Aorta (tissue), 5 donors: ENCODE data around the gene INTS11. TPM values are rescaled to one million over a fixed set of nuclear protein-coding genes. Genes with fewer than 3 reads are reported as not detected.
"Not testable (repeated sequence)": the region's sequence is repeated elsewhere in the genome, so short reads cannot be mapped to it uniquely, and the experiment has no call there.

ENCODE experiments used
- ATAC-seq: fragments of 200-7000 bp; cut with Tn5 transposase; one replicate; pipeline ENCODE4 v1.9.1; 2022; ENCODE audit warnings: moderate library complexity; ENCODE audit not compliant: low FRiP score
- DNase-seq, 2 donors: peaks; one replicate each; pipeline ENCODE4 v3.0.0-alpha.2; 2020
- H3K27ac ChIP-seq, 2 donors: one replicate each; pipeline ENCODE4 v1.5.1; 2013; ENCODE audit warnings: low read length in 2 of 2, mild to moderate bottlenecking in 2 of 2, moderate library complexity in 2 of 2, control low read depth in 1 of 2, inconsistent platforms in 1 of 2, low read depth in 1 of 2
- H3K27me3 ChIP-seq, 2 donors: one replicate each; pipeline ENCODE4 v1.6.1; 2013; ENCODE audit warnings: control low read depth in 1 of 2, low read length in 1 of 2, mild to moderate bottlenecking in 1 of 2, moderate library complexity in 1 of 2; ENCODE audit not compliant: insufficient read depth in 2 of 2, control insufficient read depth in 1 of 2
- H3K36me3 ChIP-seq, 2 donors: one replicate each; pipeline ENCODE4 v1.6.1; 2013; ENCODE audit warnings: control low read depth in 1 of 2, low read length in 1 of 2, mild to moderate bottlenecking in 1 of 2; ENCODE audit not compliant: insufficient read depth in 2 of 2, control insufficient read depth in 1 of 2
- H3K4me1 ChIP-seq, 2 donors: one replicate each; pipeline ENCODE4 v1.6.1; 2013; ENCODE audit warnings: low read length in 2 of 2, control low read depth in 1 of 2, mild to moderate bottlenecking in 1 of 2, moderate library complexity in 1 of 2; ENCODE audit not compliant: insufficient read depth in 2 of 2, control insufficient read depth in 1 of 2
- H3K4me3 ChIP-seq, 2 donors: one replicate each; pipeline ENCODE4 v1.5.1; 2013; ENCODE audit warnings: low read length in 2 of 2, control low read depth in 1 of 2, mild to moderate bottlenecking in 1 of 2
- H3K9me3 ChIP-seq: one replicate; pipeline ENCODE4 v1.6.1; 2013; ENCODE audit warnings: mild to moderate bottlenecking, low read length; ENCODE audit not compliant: control insufficient read depth
- WGBS, 2 donors: extraction: QIAGEN DNeasy Blood & Tissue Kit; methylation state at CpG; one replicate each; pipeline ENCODE4 v1.1.7; 2013; 5-methylcytosine and 5-hydroxymethylcytosine counted together
- intact Hi-C, 2 donors: fragments of 100-400 bp; cut with DNase I; formaldehyde crosslinking; loops; one replicate each; pipeline versions ENCODE4 v1.14.2 to v1.15.0; 2022
- polyA plus RNA-seq, 2 donors: library from polyadenylated mRNA; stranded (reverse); fragments of 200-250 nt; gene quantifications; one replicate each; pipeline ENCODE4 v1.2.3, GENCODE V29; 2013
- total RNA-seq, 2 donors: library from RNA; stranded (reverse); fragmentation: NEBNext Ultra II Directional; extraction: Animal tissue kit (Norgen Biotek cat#: 25700); gene quantifications; one replicate each; pipeline ENCODE4 v1.2.1, GENCODE V29; 2021
- donor health status: healthy with polysubstance abuse.
- donor health status: Bipolar disorder and iron deficiency.
- donor health status: DM: no; HTN: no; CAD: no.
- donor health status: DM: no; HTN: no; CAD: no.
- donor health status: DM: yes; HTN: yes; CAD: no.

The INTS11 gene
- total and polyA plus RNA-seq, 4 donors, result 48.0 to 995 (median 118) TPM

- ATAC-seq, result no peak
- 63 to 69% methylated on average over 23 of the region's 23 CpGs for WGBS, 2 donors
- no peak overlapping the region for H3K27ac ChIP-seq
- no peaks in the 10 kb centered on the region for H3K27me3 ChIP-seq
- DNase-seq, result no peak
- H3K4me1 ChIP-seq, result no peaks in the 10 kb centered on the region
- H3K9me3 ChIP-seq, result no peaks in the 10 kb centered on the region
- intact Hi-C loops, result no loop called here
- no peak overlapping the region for H3K4me3 ChIP-seq
- H3K36me3 ChIP-seq, result no peaks in the 10 kb centered on the region
Observed at GRCh38 chr1:1320666-1321448, 3.6 kb downstream of the INTS11 start.

DNA sequence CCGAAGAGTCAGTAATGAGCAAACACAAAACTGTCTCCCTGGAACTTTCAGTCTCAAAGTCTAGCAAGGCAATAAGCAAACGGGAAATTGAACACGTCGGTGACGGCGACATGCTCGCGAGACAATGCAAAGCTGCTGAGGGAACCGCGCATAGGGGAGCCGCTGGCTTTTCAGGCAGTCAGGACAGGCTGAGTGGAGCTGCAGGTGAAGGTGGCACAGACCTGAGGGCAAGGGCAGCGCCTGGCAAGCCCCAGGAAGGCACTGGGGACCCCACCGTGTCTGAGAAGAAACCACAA is 4.9 kb downstream of the INTS11 start:
- Histone ChIP-seq H3K36me3 (no peaks in the 10 kb centered on the region), H3K27ac (no peak overlapping the region), H3K4me3 (no peak overlapping the region), H3K27me3 (no peaks in the 10 kb centered on the region), H3K4me1 (no peaks in the 10 kb centered on the region), H3K9me3 (no peaks in the 10 kb centered on the region)
- ATAC-seq (no peak), DNase-seq (no peak)
- WGBS, 2 donors, result 92 to 93% methylated on average over 13 of the region's 13 CpGs
- intact Hi-C loops, result no loop called here

- Histone ChIP-seq H3K36me3 (no peaks in the 10 kb centered on the region), H3K9me3 (no peaks in the 10 kb centered on the region), H3K4me3 (no peak overlapping the region), H3K27ac (peak overlapping the region in 1 of 2 donors; percentile 34), H3K4me1 (no peaks in the 10 kb centered on the region), H3K27me3 (no peaks in the 10 kb centered on the region)
- 88% methylated on average over 36 of the region's 36 CpGs for WGBS, 2 donors
- DNase-seq (no peak), ATAC-seq (peak; percentile 33)
- intact Hi-C loops, result no loop called here
Observed at GRCh38 chr1:1318777-1319645, 5.4 kb downstream of the INTS11 start.

DNA sequence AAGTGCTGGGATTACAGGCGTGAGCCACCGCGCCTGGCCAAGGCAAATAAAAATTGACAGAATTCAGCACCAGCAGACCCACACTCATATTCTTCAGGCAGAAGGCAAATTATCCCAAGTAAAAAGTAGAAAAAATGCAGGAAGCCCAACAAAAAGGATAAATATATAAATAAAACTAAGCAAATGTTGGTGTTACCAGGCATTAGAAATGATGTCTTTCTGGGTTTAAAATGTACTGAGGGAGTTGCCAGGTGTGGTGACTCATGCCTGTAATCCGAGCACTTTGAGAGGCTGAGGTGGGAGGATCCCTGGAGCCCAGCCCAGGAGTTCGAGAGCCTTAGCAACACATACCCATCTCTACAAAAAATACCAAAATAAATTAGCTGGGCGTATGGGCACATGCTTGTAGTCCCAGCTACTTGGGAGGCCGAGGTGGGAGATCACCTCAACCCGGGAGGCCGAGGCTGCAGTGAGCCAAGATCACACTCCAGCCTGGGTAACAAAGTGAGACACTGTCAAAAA is 6.3 kb downstream of the INTS11 start:
- Histone ChIP-seq H3K4me3 (no peak overlapping the region), H3K27ac (no peak overlapping the region), H3K9me3 (no peaks in the 10 kb centered on the region), H3K4me1 (no peaks in the 10 kb centered on the region), H3K27me3 (no peaks in the 10 kb centered on the region), H3K36me3 (no peaks in the 10 kb centered on the region)
- WGBS, 2 donors, result 45 to 48% methylated on average over 9 of the region's 9 CpGs
- DNase-seq (peak; percentile 92 to 93), ATAC-seq (peak; percentile 78)
- intact Hi-C loops, result no loop called here

GRCh38 chr1:1317420-1317819 is 7.0 kb downstream of the INTS11 start:
- intact Hi-C loops, result no loop called here
- Histone ChIP-seq H3K27me3 (no peaks in the 10 kb centered on the region), H3K4me3 (no peak overlapping the region), H3K36me3 (no peaks in the 10 kb centered on the region), H3K27ac (no peak overlapping the region), H3K9me3 (no peaks in the 10 kb centered on the region), H3K4me1 (no peaks in the 10 kb centered on the region)
- no peak for DNase-seq
- 81 to 85% methylated on average over 6 of the region's 6 CpGs for WGBS, 2 donors
- no peak for ATAC-seq

- WGBS, 2 donors, result 88 to 90% methylated on average over 8 of the region's 8 CpGs
- H3K4me3 ChIP-seq, ATAC-seq, DNase-seq, H3K27me3 ChIP-seq, H3K27ac ChIP-seq, H3K36me3 ChIP-seq, H3K4me1 ChIP-seq, intact Hi-C loops, H3K9me3 ChIP-seq: not testable (repeated sequence)
Observed at GRCh38 chr1:1316199-1316598, 8.3 kb downstream of the INTS11 start.

DNA sequence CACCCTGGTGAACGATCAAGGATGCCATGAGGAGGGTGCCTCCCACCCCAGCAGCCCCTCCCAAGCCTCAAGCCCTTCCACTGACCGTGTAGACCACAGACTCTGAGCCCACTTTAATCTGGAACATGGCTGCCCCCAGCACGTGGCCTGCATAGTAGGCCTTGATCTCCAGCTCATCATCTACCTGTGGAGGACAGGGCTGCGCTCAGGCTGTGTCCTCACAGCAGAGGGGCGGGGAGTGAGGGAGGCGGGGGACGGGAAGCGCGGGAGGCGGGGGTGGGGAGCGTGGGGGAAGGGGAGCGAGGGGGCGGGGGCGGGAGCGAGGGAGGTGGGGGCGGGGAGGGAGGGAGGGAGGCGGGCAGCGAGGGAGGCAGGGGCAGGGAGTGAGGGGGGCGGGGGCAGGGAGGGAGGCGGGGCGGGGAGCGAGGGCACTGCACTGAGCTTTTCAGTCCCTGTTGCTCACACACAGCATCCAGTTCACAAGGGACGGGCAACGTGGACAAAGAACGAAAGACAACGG is 9.0 kb downstream of the INTS11 start:
- Histone ChIP-seq H3K4me1 (no peaks in the 10 kb centered on the region), H3K36me3 (no peaks in the 10 kb centered on the region), H3K27me3 (no peaks in the 10 kb centered on the region), H3K27ac (no peak overlapping the region), H3K9me3 (no peaks in the 10 kb centered on the region), H3K4me3 (no peak overlapping the region)
- intact Hi-C loops, result no loop called here
- ATAC-seq (no peak), DNase-seq (no peak)
- 57 to 74% methylated on average over 14 to 25 of the region's 26 CpGs for whole genome bisulfite sequencing, 2 donors

- 87 to 89% methylated on average over 23 of the region's 23 CpGs for WGBS, 2 donors
- H3K4me1 ChIP-seq, result no peaks in the 10 kb centered on the region
- H3K27ac ChIP-seq, result no peak overlapping the region
- no peaks in the 10 kb centered on the region for H3K9me3 ChIP-seq
- DNase-seq (no peak), ATAC-seq (no peak)
- no peaks in the 10 kb centered on the region for H3K27me3 ChIP-seq
- no peak overlapping the region for H3K4me3 ChIP-seq
- intact Hi-C loops, result no loop called here
- no peaks in the 10 kb centered on the region for H3K36me3 ChIP-seq
Observed at GRCh38 chr1:1314678-1315335, 9.7 kb downstream of the INTS11 start.
